ENCODE results near the gene RABL6. TPM values are rescaled to one million over a fixed set of nuclear protein-coding genes. Genes with fewer than 3 reads are reported as not detected.
"Not testable (repeated sequence)": the region's sequence is repeated elsewhere in the genome, so short reads cannot be mapped to it uniquely, and the experiment has no call there.

Gene RABL6
- total RNA-seq, 5 donors from 2014 or later (not counting 1 experiment from before 2014, with no cell fraction given), result 60.5 to 86.7 (median 82.8) TPM

GRCh38 chr9:136840140-136840876 lies 32.6 kb downstream of the RABL6 start:
- no peaks in the 10 kb centered on the region for H3K36me3 Mint-ChIP-seq
- H3K4me1 Mint-ChIP-seq, result peaks cover 0 to 17% (median 11%) of the 10 kb centered on the region in 3 donors
- Histone ChIP-seq H3K4me1 (ENCODE audit: control insufficient read depth in 1 of 2, extremely low read depth in 1 of 2, insufficient read depth in 2 of 2, low read length in 2 of 2) (peaks cover 5 to 37% of the 10 kb centered on the region in 2 experiments), H3K9me3 (no peaks in the 10 kb centered on the region), H3K27me3 (replicated peaks in 1 of 2; ENCODE audit: control insufficient read depth in 2 of 2, extremely low read depth in 1 of 2, insufficient read depth in 2 of 2, low read length in 1 of 2) (peaks cover 0 to 24% of the 10 kb centered on the region in 2 experiments), H3K27ac (ENCODE audit: low read length) (no peak overlapping the region), H3K4me3 (ENCODE audit: control insufficient read depth in 1 of 2, extremely low read depth in 1 of 2, low read length in 1 of 2) (no peak overlapping the region), H3K36me3 (ENCODE audit: control insufficient read depth in 2 of 2, extremely low read depth in 1 of 2, insufficient read depth in 1 of 2, low read length in 1 of 2) (peaks cover 13 to 15% of the 10 kb centered on the region in 2 donors)
- 90% methylated on average over 29 of the region's 32 CpGs for WGBS (ENCODE audit: insufficient coverage)
- no peaks in the 10 kb centered on the region for H3K9me3 Mint-ChIP-seq
- POLR2A ChIA-PET, result no interaction called here
- H3K27ac Mint-ChIP-seq, result no peak overlapping the region
- DNase-seq, result no peak
- H3K4me3 Mint-ChIP-seq, result peak overlapping the region in 1 of 3 donors; percentile 4
- peaks cover 0 to 9% of the 10 kb centered on the region in 2 donors for H3K27me3 Mint-ChIP-seq
- CTCF ChIA-PET, result interaction anchor here (0.5 to 0.6 kb wide), 2 partner anchors 18 to 32 kb away, joined by 3 to 6 read pairs; no protein-coding TSS in a partner anchor
- no peak for ATAC-seq (replicated peaks in 1 of 4)

- no peak for ATAC-seq (replicated peaks in 1 of 4)
- H3K36me3 Mint-ChIP-seq, result no peaks in the 10 kb centered on the region
These were observed 33.3 kb downstream of the RABL6 start for GRCh38 chr9:136840877-136841645.

GRCh38 chr9:136841646-136842379 lies 34.1 kb downstream of the RABL6 start:
- ATAC-seq (replicated peaks in 1 of 4); H3K27ac ChIP-seq (ENCODE audit: low read length); H3K9me3 ChIP-seq; DNase-seq; H3K36me3 Mint-ChIP-seq; H3K9me3 Mint-ChIP-seq; POLR2A ChIA-PET: not testable (repeated sequence)
- Mint-ChIP-seq H3K27ac (peak overlapping the region in 1 of 2 donors; percentile 15), H3K4me3 (peak overlapping the region; percentile 74 to 83 (median 81)), H3K27me3 (peaks cover 0 to 14% of the 10 kb centered on the region in 2 donors), H3K4me1 (peaks cover 0 to 21% (median 14%) of the 10 kb centered on the region in 3 donors)
- Histone ChIP-seq H3K36me3 (ENCODE audit: control insufficient read depth in 2 of 2, extremely low read depth in 1 of 2, insufficient read depth in 1 of 2, low read length in 1 of 2) (peaks cover 13 to 15% of the 10 kb centered on the region in 2 donors), H3K4me1 (ENCODE audit: control insufficient read depth in 1 of 2, extremely low read depth in 1 of 2, insufficient read depth in 2 of 2, low read length in 2 of 2) (peaks cover 5 to 44% of the 10 kb centered on the region in 2 experiments), H3K4me3 (ENCODE audit: control insufficient read depth in 1 of 2, extremely low read depth in 1 of 2, low read length in 1 of 2) (peak overlapping the region in 1 of 2 donors; percentile 81), H3K27me3 (replicated peaks in 1 of 2; ENCODE audit: control insufficient read depth in 2 of 2, extremely low read depth in 1 of 2, insufficient read depth in 2 of 2, low read length in 1 of 2) (peaks cover 0 to 30% of the 10 kb centered on the region in 2 experiments)
- CTCF ChIA-PET, result interaction anchor here in 1 of 2 donors (0.7 to 2.1 kb wide), 8 partner anchors 43 to 398 kb away, joined by 3 to 8 read pairs (median 3); partner anchors contain the start of gene CLIC3
- 86% methylated on average over 10 of the region's 16 CpGs for WGBS (ENCODE audit: insufficient coverage)

More at GRCh38 chr9:136840877-136841645, 33.3 kb downstream of the RABL6 start:
- Mint-ChIP-seq H3K9me3 (no peaks in the 10 kb centered on the region), H3K27me3 (peaks cover 0 to 9% of the 10 kb centered on the region in 2 donors), H3K4me3 (peak overlapping the region in 1 of 3 donors; percentile 83), H3K4me1 (peaks cover 0 to 17% (median 11%) of the 10 kb centered on the region in 3 donors), H3K27ac (no peak overlapping the region)
- Histone ChIP-seq H3K9me3 (no peaks in the 10 kb centered on the region), H3K27ac (ENCODE audit: low read length) (no peak overlapping the region), H3K36me3 (ENCODE audit: control insufficient read depth in 2 of 2, extremely low read depth in 1 of 2, insufficient read depth in 1 of 2, low read length in 1 of 2) (peaks cover 13 to 15% of the 10 kb centered on the region in 2 donors), H3K27me3 (replicated peaks in 1 of 2; ENCODE audit: control insufficient read depth in 2 of 2, extremely low read depth in 1 of 2, insufficient read depth in 2 of 2, low read length in 1 of 2) (peaks cover 0 to 25% of the 10 kb centered on the region in 2 experiments), H3K4me1 (ENCODE audit: control insufficient read depth in 1 of 2, extremely low read depth in 1 of 2, insufficient read depth in 2 of 2, low read length in 2 of 2) (peaks cover 5 to 38% of the 10 kb centered on the region in 2 experiments), H3K4me3 (ENCODE audit: control insufficient read depth in 1 of 2, extremely low read depth in 1 of 2, low read length in 1 of 2) (no peak overlapping the region)
- CTCF ChIA-PET, result no interaction called here
- 73% methylated on average over 8 of the region's 28 CpGs for WGBS (ENCODE audit: insufficient coverage)
- POLR2A ChIA-PET, result no interaction called here
- no peak for DNase-seq

- Histone ChIP-seq H3K27me3 (replicated peaks in 1 of 2; ENCODE audit: control insufficient read depth in 2 of 2, extremely low read depth in 1 of 2, insufficient read depth in 2 of 2, low read length in 1 of 2) (peaks cover 0 to 35% of the 10 kb centered on the region in 2 experiments), H3K27ac (ENCODE audit: low read length) (peak within 1 kb of the TSS; percentile 38), H3K4me3 (ENCODE audit: control insufficient read depth in 1 of 2, extremely low read depth in 1 of 2, low read length in 1 of 2) (peak within 1 kb of the TSS; percentile 71 to 81), H3K36me3 (ENCODE audit: control insufficient read depth in 2 of 2, extremely low read depth in 1 of 2, insufficient read depth in 1 of 2, low read length in 1 of 2) (peaks cover 13 to 15% of the 10 kb centered on the region in 2 donors), H3K4me1 (ENCODE audit: control insufficient read depth in 1 of 2, extremely low read depth in 1 of 2, insufficient read depth in 2 of 2, low read length in 2 of 2) (peaks cover 5 to 50% of the 10 kb centered on the region in 2 experiments)
- ATAC-seq (replicated peaks in 1 of 4), result peak; percentile 83 to 88 (median 86)
- H3K36me3 Mint-ChIP-seq, H3K9me3 ChIP-seq, POLR2A ChIA-PET, H3K9me3 Mint-ChIP-seq: not testable (repeated sequence)
- CTCF ChIA-PET, result interaction anchor here (0.7 to 2.1 kb wide), 10 partner anchors 35 to 398 kb away, joined by 3 to 8 read pairs (median 4); partner anchors contain the start of genes CLIC3 (in 1 of the 2) and RABL6 (in 1 of the 2)
- WGBS (ENCODE audit: insufficient coverage), result under 1% methylated on average over 13 of the region's 27 CpGs
- Mint-ChIP-seq H3K27me3 (peaks cover under 1 to 16% of the 10 kb centered on the region in 2 donors), H3K4me3 (peak within 1 kb of the TSS; percentile 74 to 83 (median 81)), H3K4me1 (peaks cover under 1 to 21% (median 16%) of the 10 kb centered on the region in 3 donors), H3K27ac (peak within 1 kb of the TSS in 1 of 2 donors; percentile 15)
- peak; percentile 58 to 87 (median 76) for DNase-seq
These were observed 34.7 kb downstream of the RABL6 start, which contains the start of gene AJM1 for GRCh38 chr9:136842380-136842948. Gene AJM1 (plus strand): TSS chr9:136842478. CDS start chr9:136844415, 1,937 bp downstream.

GRCh38 chr9:136843159-136843800 lies 35.5 kb downstream of the RABL6 start:
- POLR2A ChIA-PET; DNase-seq; H3K9me3 Mint-ChIP-seq; ATAC-seq (replicated peaks in 1 of 4); H3K27ac ChIP-seq (ENCODE audit: low read length); H3K9me3 ChIP-seq; H3K36me3 Mint-ChIP-seq; H3K27ac Mint-ChIP-seq: not testable (repeated sequence)
- Histone ChIP-seq H3K27me3 (replicated peaks in 1 of 2; ENCODE audit: control insufficient read depth in 2 of 2, extremely low read depth in 1 of 2, insufficient read depth in 2 of 2, low read length in 1 of 2) (peaks cover 0 to 43% of the 10 kb centered on the region in 2 experiments), H3K4me3 (ENCODE audit: control insufficient read depth in 1 of 2, extremely low read depth in 1 of 2, low read length in 1 of 2) (peak overlapping the region in 1 of 2 donors; percentile 37), H3K4me1 (ENCODE audit: control insufficient read depth in 1 of 2, extremely low read depth in 1 of 2, insufficient read depth in 2 of 2, low read length in 2 of 2) (peaks cover 13 to 58% of the 10 kb centered on the region in 2 experiments), H3K36me3 (ENCODE audit: control insufficient read depth in 2 of 2, extremely low read depth in 1 of 2, insufficient read depth in 1 of 2, low read length in 1 of 2) (peaks cover 10 to 12% of the 10 kb centered on the region in 2 donors)
- CTCF ChIA-PET, result interaction anchor here (0.7 to 2.1 kb wide), 5 partner anchors 36 to 192 kb away, joined by 3 to 8 read pairs (median 5); partner anchors contain the start of gene RABL6 (in 1 of the 2)
- peaks cover 7 to 28% (median 22%) of the 10 kb centered on the region in 3 donors for H3K4me1 Mint-ChIP-seq
- WGBS (ENCODE audit: insufficient coverage), result 25% methylated on average over 11 of the region's 21 CpGs
- H3K27me3 Mint-ChIP-seq, result peaks cover 6 to 22% of the 10 kb centered on the region in 2 donors
- peak overlapping the region; percentile 57 to 64 (median 58) for H3K4me3 Mint-ChIP-seq

All from T-cell (primary cell).